Measurements from ENCODE around the gene SYT1.

Gene SYT1

GRCh38 chr12:78898416-78898815 is 33.8 kb downstream of the SYT1 start:
- no peak for DNase-seq

GRCh38 chr12:78914859-78915331 is 50.3 kb downstream of the SYT1 start:
- no peak for DNase-seq

- DNase-seq, result no peak
Observed at GRCh38 chr12:78916845-78917480, 52.4 kb downstream of the SYT1 start.

GRCh38 chr12:78917513-78917912 is 52.9 kb downstream of the SYT1 start:
- no peak for DNase-seq

DNA sequence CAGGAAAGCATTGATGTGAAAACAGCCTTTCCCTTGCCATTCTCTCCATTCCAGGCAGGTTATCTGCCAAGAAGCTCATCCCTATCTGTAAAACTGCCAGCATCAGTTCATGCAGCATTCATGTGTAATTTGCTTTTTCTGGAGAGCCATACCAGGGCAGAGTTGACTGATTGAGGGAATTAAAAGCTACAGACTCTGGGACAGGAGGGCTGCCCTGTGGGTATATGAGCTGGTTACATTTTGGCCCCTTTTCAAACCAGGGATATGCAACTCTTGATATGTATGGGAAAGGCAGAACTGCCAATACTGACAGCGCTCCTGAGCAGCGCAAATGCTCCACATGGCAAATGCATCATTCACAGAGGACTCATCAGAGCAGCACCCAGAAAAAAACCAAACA is 53.7 kb downstream of the SYT1 start:
- no peak for DNase-seq

GRCh38 chr12:78928200-78929074 is 63.9 kb downstream of the SYT1 start:
- no peak for DNase-seq

DNA sequence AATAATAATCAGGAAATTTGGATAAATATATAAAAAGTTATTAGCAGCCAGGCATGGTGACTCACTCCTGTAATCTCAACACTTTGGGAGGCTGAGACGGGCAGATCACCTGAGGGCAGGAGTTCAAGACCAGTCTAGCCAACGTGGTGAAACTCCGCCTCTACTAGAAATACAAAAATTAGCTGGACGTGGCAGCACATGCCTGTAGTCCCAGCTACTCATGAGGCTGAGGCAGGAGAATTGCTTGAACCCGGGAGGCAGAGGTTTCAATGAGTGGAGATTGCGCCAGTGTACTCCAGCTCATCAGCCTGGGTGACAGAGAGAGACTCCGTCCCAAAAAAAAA is 64.5 kb downstream of the SYT1 start:
- DNase-seq, result no peak

- no peak for DNase-seq
Observed at GRCh38 chr12:78931466-78931990, 67.0 kb downstream of the SYT1 start.

DNA sequence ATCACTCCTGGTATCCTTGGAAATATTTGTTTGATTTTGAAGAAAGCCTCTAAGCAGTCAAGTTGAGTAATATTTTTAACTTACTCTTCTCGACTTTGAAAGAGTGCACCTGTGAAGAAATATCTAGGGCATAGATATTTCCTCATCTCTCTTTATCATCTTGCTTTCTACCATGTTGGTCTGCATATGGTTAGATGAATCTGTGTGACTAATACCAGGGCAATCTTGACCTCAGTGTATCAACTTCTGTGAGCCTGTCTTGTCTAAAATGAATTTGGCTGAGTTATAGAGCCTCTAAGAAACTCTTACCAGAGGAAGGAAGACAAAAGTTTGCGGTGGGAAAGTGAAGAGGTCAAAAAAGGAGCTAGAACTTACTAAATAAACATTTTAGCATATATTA is 68.4 kb downstream of the SYT1 start:
- no peak for DNase-seq

- DNase-seq, result no peak
Observed at GRCh38 chr12:78938341-78939084, 73.9 kb downstream of the SYT1 start.

GRCh38 chr12:78949532-78949931 is 85.0 kb downstream of the SYT1 start:
- DNase-seq, result no peak

- DNase-seq, result no peak
Observed at GRCh38 chr12:78951803-78952551, 87.4 kb downstream of the SYT1 start.

DNA sequence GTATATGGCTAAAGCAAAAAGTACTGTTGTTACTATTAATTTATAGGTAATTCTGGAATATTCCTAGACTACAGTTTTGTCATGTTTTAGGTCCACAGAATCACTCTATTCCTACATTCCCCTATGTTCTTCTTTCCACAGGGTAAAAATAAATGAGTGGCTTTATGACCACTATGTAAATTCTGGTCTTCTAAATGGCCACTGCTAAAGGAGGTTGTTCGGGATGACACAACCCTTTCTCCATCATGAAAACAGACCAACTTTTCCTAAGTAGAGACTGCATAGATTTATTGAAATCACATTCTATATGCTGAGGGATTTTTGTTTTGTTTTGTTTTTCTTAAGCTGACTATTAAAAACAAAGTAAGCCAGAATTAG is 88.0 kb downstream of the SYT1 start:
- no peak for DNase-seq

DNA sequence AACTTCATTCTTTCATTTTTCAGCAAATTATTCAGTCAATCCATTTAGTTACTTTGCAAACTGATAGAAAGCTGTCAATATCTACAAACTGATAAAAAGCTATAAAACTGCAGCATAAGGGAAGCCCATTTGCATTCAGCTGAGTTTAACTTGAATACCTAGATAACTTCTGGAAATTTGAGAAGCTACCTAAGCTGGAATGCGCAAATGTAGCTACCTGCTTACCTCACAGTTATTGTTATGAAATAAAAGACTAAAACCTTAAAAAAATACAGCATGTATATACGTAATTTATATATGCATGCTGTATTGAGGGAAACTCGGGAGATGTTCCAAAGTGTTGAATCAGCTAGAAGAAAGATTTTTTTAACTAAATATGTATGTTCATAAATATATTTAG is 94.4 kb downstream of the SYT1 start:
- no peak for DNase-seq

DNA sequence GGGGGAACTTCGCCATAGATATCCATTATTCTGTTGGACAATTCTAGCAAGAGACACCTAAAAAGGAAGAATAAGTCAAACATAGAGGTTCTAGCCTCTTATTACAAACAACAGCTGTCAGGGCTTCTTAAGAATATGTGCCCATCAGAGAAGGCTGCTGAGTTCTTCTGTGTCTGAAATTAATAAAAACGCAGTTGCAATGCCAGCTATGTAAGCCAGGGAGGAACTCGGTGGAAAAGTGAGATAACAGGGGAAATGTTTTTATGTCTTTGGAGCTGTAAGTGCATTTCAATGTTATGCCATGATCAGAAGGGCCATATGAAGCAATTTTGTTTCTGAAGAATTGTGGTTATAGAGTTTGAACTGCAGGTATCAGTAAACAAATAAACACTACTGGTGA is 95.0 kb downstream of the SYT1 start:
- DNase-seq, result no peak

DNA sequence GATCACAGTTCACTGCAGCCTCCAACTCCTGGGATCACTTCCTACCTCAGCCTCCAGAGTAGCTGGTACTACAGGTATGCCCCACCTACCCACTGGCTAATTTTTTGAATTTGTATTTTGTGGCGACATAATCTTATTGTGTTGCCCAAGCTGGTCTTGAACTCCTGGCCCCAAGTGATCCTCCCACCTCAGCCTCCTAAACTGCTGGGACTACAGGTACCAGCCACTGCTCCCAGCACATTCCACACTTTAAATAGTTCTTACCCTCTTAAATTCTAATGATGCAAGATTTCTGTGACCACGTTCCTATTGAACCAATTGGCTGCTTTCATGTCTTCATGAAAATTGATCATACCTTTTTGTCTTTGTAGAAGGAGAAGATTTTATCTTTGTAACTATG is 96.6 kb downstream of the SYT1 start:
- no peak for DNase-seq

GRCh38 chr12:78963439-78964227 is 99.1 kb downstream of the SYT1 start:
- no peak for DNase-seq

- no peak for DNase-seq
Observed at GRCh38 chr12:78964521-78964920, 99.9 kb downstream of the SYT1 start.

GRCh38 chr12:78966062-78966461 is 101.5 kb downstream of the SYT1 start:
- DNase-seq, result no peak

- no peak for DNase-seq
Observed at GRCh38 chr12:78966926-78967325, 102.4 kb downstream of the SYT1 start.

DNA sequence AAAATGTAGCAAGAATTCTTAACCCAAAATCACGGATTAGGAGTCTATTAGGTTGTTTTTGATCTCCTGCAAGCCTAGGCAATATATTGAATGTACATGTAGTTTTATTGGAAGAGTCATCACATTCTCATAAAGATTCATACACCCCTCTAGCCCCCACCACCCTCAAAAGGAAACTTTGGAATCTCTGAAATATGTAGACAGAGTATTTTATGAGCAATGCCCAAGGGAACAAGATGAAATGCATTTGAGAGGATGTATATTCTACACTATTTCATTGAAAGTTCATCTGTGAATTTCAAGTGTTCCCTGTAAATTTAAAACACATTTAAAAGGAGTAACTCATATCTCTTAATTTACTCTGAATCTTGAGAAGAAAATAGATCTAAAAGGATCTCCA is 103.7 kb downstream of the SYT1 start:
- no peak for DNase-seq

GRCh38 chr12:78970041-78970440 is 105.5 kb downstream of the SYT1 start:
- no peak for DNase-seq
